GM12874 (cell line): ENCODE results near the gene LSP1.

ENCODE experiments used
- CTCF ChIP-seq: IDR thresholded peaks from 2 replicates; pipeline ENCODE4 v1.5.1; 2011; ENCODE audit warnings: low read depth, mild to moderate bottlenecking, control low read depth, low read length, moderate library complexity; ENCODE audit not compliant: insufficient read depth

Gene LSP1

GRCh38 chr11:1933416-1934334 lies 80.8 kb downstream of the LSP1 start:
- no peak for TF ChIP-seq CTCF

- no peak for TF ChIP-seq CTCF
Measured at GRCh38 chr11:1934335-1935155, 81.7 kb downstream of the LSP1 start.

- TF ChIP-seq CTCF = no peak
Measured at GRCh38 chr11:1935156-1936071, 82.5 kb downstream of the LSP1 start.

- no peak for TF ChIP-seq CTCF
Measured at GRCh38 chr11:1936072-1936780, 83.3 kb downstream of the LSP1 start.

GRCh38 chr11:1936781-1937615 lies 84.1 kb downstream of the LSP1 start:
- no peak for TF ChIP-seq CTCF

- TF ChIP-seq CTCF = no peak
Measured at GRCh38 chr11:1937616-1938342, 84.9 kb downstream of the LSP1 start.
